HCT116 (cell line): Measurements from ENCODE around the gene HIVEP3. TPM values are rescaled to one million over a fixed set of nuclear protein-coding genes. Genes with fewer than 3 reads are reported as not detected.

Experiments used
- ATAC-seq: fragments of 200-7000 bp; cut with Tn5 transposase; 2 replicates; pipeline ENCODE4 v1.9.1; 2020; ENCODE audit warnings: mild to moderate bottlenecking, moderate library complexity
- BruUV-seq: library from RNA; stranded (reverse); fragments of 400-500 nt; replicated peaks from 2 replicates; lab custom pipeline; 2021; lab: Mats Ljungman, UMichigan
- CTCF ChIA-PET: fragments of 300-600 bp; sonication (Branson Sonifier 250); formaldehyde crosslinking; loops from one replicate; lab custom pipeline; 2021; ENCODE audit warnings: antibody characterized with exemption; lab: Charles Lee
- POLR2A ChIA-PET: fragments of 300-600, 350-600 bp; sonication (Branson Sonifier 250); formaldehyde crosslinking; loops from one replicate; lab custom pipeline; 2021; ENCODE audit warnings: antibody characterized with exemption; lab: Charles Lee
- RAD21 ChIA-PET, 2 experiments: fragments of 300-600 bp; sonication (Branson Sonifier 250); formaldehyde crosslinking; loops; one replicate each; lab custom pipeline; 2023; ENCODE audit warnings: low total read pairs in 2 of 2; ENCODE audit not compliant: uncharacterized antibody in 2 of 2, unreplicated experiment in 2 of 2, low non-redundant PET in 1 of 2; lab: Charles Lee
- DNase-seq: peaks from one replicate; pipeline ENCODE4 v3.0.0-alpha.2; 2010; ENCODE audit warnings: low read depth, low spot score
- H2AFZ ChIP-seq: fragments of 200-600 bp; shearing (Covaris generic), sonication (generic); 2 replicates; pipeline ENCODE4 v1.6.1; 2017; ENCODE audit warnings: low read depth, mixed run types, mixed read lengths, antibody characterized with exemption, low read length; ENCODE audit not compliant: poor library complexity, severe bottlenecking
- H3K27ac ChIP-seq: 2 replicates; pipeline ENCODE4 v1.5.1; 2012; ENCODE audit warnings: low read depth, low read length
- H3K27me3 ChIP-seq: fragments of 200-600 bp; sonication (generic); 2 replicates; pipeline ENCODE4 v1.6.1; 2016; ENCODE audit warnings: mixed run types, low read length, mixed read lengths; ENCODE audit not compliant: insufficient read depth
- H3K36me3 ChIP-seq, 2 experiments: fragments of 200-500 bp in 1 of 2; fragments of 200-600 bp in 1 of 2; sonication (Bioruptor generic) in 1 of 2; sonication (generic) in 1 of 2; 2 replicates each; pipeline versions ENCODE4 v1.5.1 to v1.6.1; 2014 to 2016; ENCODE audit warnings: low read length in 2 of 2, inconsistent platforms in 1 of 2, mixed read lengths in 1 of 2, mixed run types in 1 of 2; ENCODE audit not compliant: insufficient read depth in 2 of 2, control insufficient read depth in 1 of 2
- H3K4me1 ChIP-seq, 2 experiments: fragments of 200-600 bp in 1 of 2; sonication (generic) in 1 of 2; 2 replicates each; pipeline versions ENCODE4 v1.5.1 to v1.6.1; 2012 to 2017; ENCODE audit warnings: low read length in 2 of 2, inconsistent platforms in 1 of 2, mild to moderate bottlenecking in 1 of 2, mixed read lengths in 1 of 2, mixed run types in 1 of 2, moderate library complexity in 1 of 2; ENCODE audit not compliant: insufficient read depth in 2 of 2, control insufficient read depth in 1 of 2
- H3K4me2 ChIP-seq: fragments of 200-600 bp; sonication (generic); 2 replicates; pipeline ENCODE4 v1.6.1; 2017; ENCODE audit warnings: mixed run types, low read length, mixed read lengths
- H3K4me3 ChIP-seq, 2 experiments: fragments of 200-600 bp in 1 of 2; sonication (generic) in 1 of 2; replicated peaks in 1 of 2; 2 replicates each; pipeline ENCODE4 v1.5.1; 2011 to 2016; ENCODE audit warnings: low read length in 2 of 2, control low read depth in 1 of 2, low read depth in 1 of 2, mild to moderate bottlenecking in 1 of 2, mixed read lengths in 1 of 2, mixed run types in 1 of 2
- H3K79me2 ChIP-seq: fragments of 200-600 bp; sonication (generic); 2 replicates; pipeline ENCODE4 v1.6.1; 2017; ENCODE audit warnings: mild to moderate bottlenecking, mixed run types, low read length, moderate library complexity, mixed read lengths; ENCODE audit not compliant: insufficient read depth
- H3K9ac ChIP-seq: fragments of 200-600 bp; sonication (generic); 2 replicates; pipeline ENCODE4 v1.6.1; 2016; ENCODE audit warnings: low read length, mixed read lengths
- H3K9me2 ChIP-seq: fragments of 200-600 bp; sonication (generic), shearing (Covaris generic); 2 replicates; pipeline ENCODE4 v1.6.1; 2017; ENCODE audit warnings: mixed run types, mild to moderate bottlenecking, moderate library complexity; ENCODE audit not compliant: insufficient read depth
- H3K9me3 ChIP-seq, 2 experiments: fragments of 200-500 bp in 1 of 2; fragments of 200-600 bp in 1 of 2; sonication (Bioruptor generic) in 1 of 2; sonication (generic) in 1 of 2; 2 replicates each; pipeline ENCODE4 v1.6.1; 2014 to 2017; ENCODE audit warnings: low read length in 2 of 2, mixed read lengths in 2 of 2, inconsistent platforms in 1 of 2, low read depth in 1 of 2, mild to moderate bottlenecking in 1 of 2, mixed run types in 1 of 2, moderate library complexity in 1 of 2; ENCODE audit not compliant: control insufficient read depth in 1 of 2, insufficient read depth in 1 of 2
- H4K20me1 ChIP-seq: fragments of 200-600 bp; sonication (generic), shearing (Covaris generic); 2 replicates; pipeline ENCODE4 v1.6.1; 2017; ENCODE audit warnings: mixed run types, mild to moderate bottlenecking, moderate library complexity; ENCODE audit not compliant: insufficient read depth
- CBX3 ChIP-seq: IDR thresholded peaks from 2 replicates; pipeline ENCODE4 v1.6.1; 2012; ENCODE audit warnings: low read depth
- CEBPB ChIP-seq: IDR thresholded peaks from 2 replicates; pipeline ENCODE4 v1.6.1; 2012; ENCODE audit warnings: low read depth
- EGR1 ChIP-seq: IDR thresholded peaks from 2 replicates; pipeline ENCODE4 v1.6.1; 2012; ENCODE audit warnings: low read depth
- ELF1 ChIP-seq: IDR thresholded peaks from 2 replicates; pipeline ENCODE4 v1.6.1; 2012; ENCODE audit warnings: low read depth, borderline replicate concordance
- EZH2 ChIP-seq: fragments of 200-600 bp; sonication (generic); IDR thresholded peaks from 2 replicates; pipeline ENCODE4 v1.6.1; 2017; ENCODE audit warnings: antibody characterized with exemption, mixed run types
- EZH2phosphoT487 ChIP-seq: fragments of 200-600 bp; IDR thresholded peaks from 2 replicates; pipeline ENCODE4 v1.6.1; 2018; ENCODE audit warnings: antibody characterized with exemption, borderline replicate concordance
- FOSL1 ChIP-seq: IDR thresholded peaks from 2 replicates; pipeline ENCODE4 v1.6.1; 2012; ENCODE audit warnings: low read depth
- JUND ChIP-seq: IDR thresholded peaks from 2 replicates; pipeline ENCODE4 v1.6.1; 2012
- POLR2A ChIP-seq: IDR thresholded peaks from 2 replicates; pipeline ENCODE4 v1.7.0; 2011; ENCODE audit warnings: borderline replicate concordance; ENCODE audit not compliant: insufficient read depth, insufficient read length; ENCODE audit errors: extremely low read depth
- POLR2AphosphoS5 ChIP-seq: IDR thresholded peaks from 2 replicates; pipeline ENCODE4 v1.6.1; 2011; ENCODE audit warnings: mild to moderate bottlenecking, low read depth, low read length, moderate library complexity
- RAD21 ChIP-seq: IDR thresholded peaks from 2 replicates; pipeline ENCODE4 v1.6.1; 2012; ENCODE audit warnings: low read depth, mild to moderate bottlenecking
- SIN3A ChIP-seq: IDR thresholded peaks from 2 replicates; pipeline ENCODE4 v1.6.1; 2012; ENCODE audit warnings: low read depth
- SP1 ChIP-seq: IDR thresholded peaks from 2 replicates; pipeline ENCODE4 v1.6.1; 2012; ENCODE audit warnings: low read depth
- SRF ChIP-seq: IDR thresholded peaks from 2 replicates; pipeline ENCODE4 v1.6.1; 2012; ENCODE audit warnings: low read depth
- TCF7L2 ChIP-seq: IDR thresholded peaks from 2 replicates; pipeline ENCODE4 v1.7.0; 2011; ENCODE audit warnings: borderline replicate concordance, inconsistent platforms; ENCODE audit not compliant: insufficient read depth, insufficient read length; ENCODE audit errors: extremely low read depth
- YY1 ChIP-seq: IDR thresholded peaks from 2 replicates; pipeline ENCODE4 v1.6.1; 2011; ENCODE audit warnings: low read length, low read depth, moderate library complexity, mild to moderate bottlenecking; ENCODE audit not compliant: insufficient replicate concordance; ENCODE audit errors: extremely low read depth
- ZFX ChIP-seq: fragments of 450-650 bp; IDR thresholded peaks from 2 replicates; pipeline ENCODE4 v1.6.1; 2017
- ZNF274 ChIP-seq: fragments of 200-500 bp; sonication (Bioruptor generic); IDR thresholded peaks from 2 replicates; pipeline ENCODE4 v1.6.1; 2014; ENCODE audit warnings: mild to moderate bottlenecking, low read depth, low read length, inconsistent platforms
- intact Hi-C: fragments of 100-400 bp; cut with micrococcal nuclease; formaldehyde crosslinking; loops from 2 replicates; pipeline ENCODE4 v1.10.0; 2022
- total RNA-seq: library from RNA; stranded (reverse); gene quantifications from one replicate; pipeline ENCODE4 v1.2.1, GENCODE V29; 2021; ENCODE audit not compliant: unreplicated experiment
- TF ChIP-seq, protein P1 (sequence below): IDR thresholded peaks from 2 replicates; pipeline ENCODE4 v1.6.1; 2011; ENCODE audit warnings: mild to moderate bottlenecking, low read length, moderate library complexity; ENCODE audit not compliant: insufficient replicate concordance; ENCODE audit errors: extremely low read depth
- TF ChIP-seq, protein P2 (sequence below): IDR thresholded peaks from 2 replicates; pipeline ENCODE4 v1.6.1; 2012
- TF ChIP-seq, protein P3 (sequence below): IDR thresholded peaks from 2 replicates; pipeline ENCODE4 v1.6.1; 2012
- TF ChIP-seq, protein P4 (sequence below), 3 experiments: fragments of 200-600 bp in 1 of 3; sonication (generic) in 1 of 3; IDR thresholded peaks in 2 of 3; conservative IDR thresholded peaks in 1 of 3; 2 replicates each; pipeline ENCODE4 v1.5.1; 2012 to 2017; ENCODE audit warnings: low read depth in 2 of 3, low read length in 2 of 3, antibody characterized with exemption in 1 of 3, borderline replicate concordance in 1 of 3, control low read depth in 1 of 3, mild to moderate bottlenecking in 1 of 3, mixed read lengths in 1 of 3, mixed run types in 1 of 3, moderate library complexity in 1 of 3; ENCODE audit not compliant: insufficient read depth in 1 of 3

The HIVEP3 gene
- total RNA-seq, 1 experiment from 2014 or later, result 7.1 TPM

DNA sequence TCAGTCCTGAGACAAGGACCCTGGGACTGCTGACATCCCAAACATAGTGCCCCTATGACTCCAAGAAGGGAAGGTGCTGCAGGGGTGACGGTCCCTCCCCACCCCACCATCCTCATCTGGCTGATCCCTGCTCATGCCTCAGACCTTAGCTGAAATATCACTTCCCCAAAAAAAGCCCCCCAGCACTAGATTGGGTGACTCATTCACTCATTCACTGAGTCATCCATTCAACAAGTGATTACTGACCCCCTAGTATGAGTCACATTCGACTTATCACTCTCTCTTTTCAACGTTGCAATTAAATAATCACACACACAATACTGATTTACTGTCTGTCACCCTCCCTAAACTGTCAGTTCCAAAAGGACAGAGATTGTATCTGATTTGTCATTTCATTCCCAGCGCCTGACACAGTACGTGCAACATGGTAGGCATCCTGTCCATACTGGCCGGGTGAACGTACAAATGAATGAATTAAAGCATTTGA, 48.6 kb downstream of the HIVEP3 start:
- intact Hi-C loops, result no loop called here
- Histone ChIP-seq H3K27me3 (peaks cover 3% of the 10 kb centered on the region; the same call in 1 of the 2 replicates), H4K20me1 (no peaks in the 10 kb centered on the region), H3K9ac (no peak overlapping the region), H3K9me2 (no peaks in the 10 kb centered on the region), H3K27ac (no peak overlapping the region; the same call in 1 of the 2 replicates), H2AFZ (no peak overlapping the region), H3K4me1 (peaks cover 15 to 24% of the 10 kb centered on the region in 2 experiments), H3K9me3 (no peaks in the 10 kb centered on the region), H3K36me3 (no peaks in the 10 kb centered on the region), H3K4me3 (peak overlapping the region in 1 of 2 experiments; percentile 22; a peak in 1 of 4 replicates), H3K79me2 (no peaks in the 10 kb centered on the region), H3K4me2 (peak overlapping the region; percentile 70)
- RAD21 ChIA-PET, result no interaction called here
- peak; percentile 77 for DNase-seq
- POLR2A ChIA-PET, result no interaction called here
- BruUV-seq, result no TSS peak
- peak; percentile 85 for ATAC-seq
- CTCF ChIA-PET, result no interaction called here
- TF ChIP-seq TCF7L2, result no peak
- no peak for TF ChIP-seq YY1
- TF ChIP-seq, protein P1, sequence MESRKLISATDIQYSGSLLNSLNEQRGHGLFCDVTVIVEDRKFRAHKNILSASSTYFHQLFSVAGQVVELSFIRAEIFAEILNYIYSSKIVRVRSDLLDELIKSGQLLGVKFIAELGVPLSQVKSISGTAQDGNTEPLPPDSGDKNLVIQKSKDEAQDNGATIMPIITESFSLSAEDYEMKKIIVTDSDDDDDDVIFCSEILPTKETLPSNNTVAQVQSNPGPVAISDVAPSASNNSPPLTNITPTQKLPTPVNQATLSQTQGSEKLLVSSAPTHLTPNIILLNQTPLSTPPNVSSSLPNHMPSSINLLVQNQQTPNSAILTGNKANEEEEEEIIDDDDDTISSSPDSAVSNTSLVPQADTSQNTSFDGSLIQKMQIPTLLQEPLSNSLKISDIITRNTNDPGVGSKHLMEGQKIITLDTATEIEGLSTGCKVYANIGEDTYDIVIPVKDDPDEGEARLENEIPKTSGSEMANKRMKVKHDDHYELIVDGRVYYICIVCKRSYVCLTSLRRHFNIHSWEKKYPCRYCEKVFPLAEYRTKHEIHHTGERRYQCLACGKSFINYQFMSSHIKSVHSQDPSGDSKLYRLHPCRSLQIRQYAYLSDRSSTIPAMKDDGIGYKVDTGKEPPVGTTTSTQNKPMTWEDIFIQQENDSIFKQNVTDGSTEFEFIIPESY, result peak; percentile 43
- TF ChIP-seq FOSL1, result peak; percentile 100
- TF ChIP-seq EZH2phosphoT487, result no peak
- peak; percentile 100 for TF ChIP-seq JUND
- peak; percentile 95 for TF ChIP-seq SIN3A
- TF ChIP-seq, protein P2, sequence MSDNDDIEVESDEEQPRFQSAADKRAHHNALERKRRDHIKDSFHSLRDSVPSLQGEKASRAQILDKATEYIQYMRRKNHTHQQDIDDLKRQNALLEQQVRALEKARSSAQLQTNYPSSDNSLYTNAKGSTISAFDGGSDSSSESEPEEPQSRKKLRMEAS, result peak; percentile 77
- TF ChIP-seq SRF, result peak; percentile 94
- TF ChIP-seq SP1, result peak; percentile 96
- peak; percentile 52; the same call in 1 of the 2 replicates for TF ChIP-seq POLR2AphosphoS5
- no peak for TF ChIP-seq ZNF274
- no peak for TF ChIP-seq POLR2A
- peak; percentile 84 for TF ChIP-seq CEBPB
- TF ChIP-seq EGR1, result peak; percentile 40; the same call in 1 of the 2 replicates
- TF ChIP-seq, protein P3, sequence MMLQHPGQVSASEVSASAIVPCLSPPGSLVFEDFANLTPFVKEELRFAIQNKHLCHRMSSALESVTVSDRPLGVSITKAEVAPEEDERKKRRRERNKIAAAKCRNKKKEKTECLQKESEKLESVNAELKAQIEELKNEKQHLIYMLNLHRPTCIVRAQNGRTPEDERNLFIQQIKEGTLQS, result peak; percentile 83; the same call in 1 of the 2 replicates
- TF ChIP-seq, protein P4, sequence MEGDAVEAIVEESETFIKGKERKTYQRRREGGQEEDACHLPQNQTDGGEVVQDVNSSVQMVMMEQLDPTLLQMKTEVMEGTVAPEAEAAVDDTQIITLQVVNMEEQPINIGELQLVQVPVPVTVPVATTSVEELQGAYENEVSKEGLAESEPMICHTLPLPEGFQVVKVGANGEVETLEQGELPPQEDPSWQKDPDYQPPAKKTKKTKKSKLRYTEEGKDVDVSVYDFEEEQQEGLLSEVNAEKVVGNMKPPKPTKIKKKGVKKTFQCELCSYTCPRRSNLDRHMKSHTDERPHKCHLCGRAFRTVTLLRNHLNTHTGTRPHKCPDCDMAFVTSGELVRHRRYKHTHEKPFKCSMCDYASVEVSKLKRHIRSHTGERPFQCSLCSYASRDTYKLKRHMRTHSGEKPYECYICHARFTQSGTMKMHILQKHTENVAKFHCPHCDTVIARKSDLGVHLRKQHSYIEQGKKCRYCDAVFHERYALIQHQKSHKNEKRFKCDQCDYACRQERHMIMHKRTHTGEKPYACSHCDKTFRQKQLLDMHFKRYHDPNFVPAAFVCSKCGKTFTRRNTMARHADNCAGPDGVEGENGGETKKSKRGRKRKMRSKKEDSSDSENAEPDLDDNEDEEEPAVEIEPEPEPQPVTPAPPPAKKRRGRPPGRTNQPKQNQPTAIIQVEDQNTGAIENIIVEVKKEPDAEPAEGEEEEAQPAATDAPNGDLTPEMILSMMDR (IDR thresholded peaks at IDR 0.05 in 2 of 3, conservative IDR thresholded peaks at IDR 0.05 in 1 of 3; ENCODE audit: borderline replicate concordance in 1 of 3, insufficient read depth in 1 of 3, low read depth in 2 of 3, low read length in 2 of 3), result no peak
- TF ChIP-seq CBX3, result peak; percentile 98
- TF ChIP-seq ZFX, result no peak
- peak; percentile 49 for TF ChIP-seq RAD21
- no peak for TF ChIP-seq EZH2
- no peak for TF ChIP-seq ELF1
